DOHH2 (cell line): ENCODE results near the gene MYO10.
"Not testable (repeated sequence)": the region's sequence is repeated elsewhere in the genome, so short reads cannot be mapped to it uniquely, and the experiment has no call there.

Experiments used
- H3F3A ChIP-seq: fragments of 200-600 bp; sonication (generic), shearing (Covaris generic); 2 replicates; pipeline ENCODE4 v1.6.0; 2016; ENCODE audit warnings: antibody characterized with exemption, mild to moderate bottlenecking; ENCODE audit not compliant: control insufficient read depth, insufficient read depth
- H3K27ac ChIP-seq: fragments of 200-600 bp; sonication (generic); 2 replicates; pipeline ENCODE4 v1.5.1; 2014; ENCODE audit warnings: low read depth, mild to moderate bottlenecking, low read length, moderate library complexity
- H3K27me3 ChIP-seq: fragments of 200-600 bp; sonication (generic); 2 replicates; pipeline ENCODE4 v1.6.1; 2014; ENCODE audit warnings: mild to moderate bottlenecking, low read length, mixed read lengths; ENCODE audit not compliant: control insufficient read depth
- H3K36me3 ChIP-seq: fragments of 200-600 bp; sonication (generic); 2 replicates; pipeline ENCODE4 v1.6.1; 2014; ENCODE audit warnings: mild to moderate bottlenecking, low read length, moderate library complexity, mixed read lengths; ENCODE audit not compliant: control insufficient read depth
- H3K4me1 ChIP-seq: fragments of 200-600 bp; sonication (generic); 2 replicates; pipeline ENCODE4 v1.6.1; 2014; ENCODE audit warnings: mild to moderate bottlenecking, low read length, mixed read lengths; ENCODE audit not compliant: control insufficient read depth
- H3K4me2 ChIP-seq: fragments of 200-600 bp; sonication (generic); 2 replicates; pipeline ENCODE4 v1.6.0; 2014; ENCODE audit warnings: mild to moderate bottlenecking, low read length, moderate library complexity
- H3K4me3 ChIP-seq: fragments of 200-600 bp; sonication (generic); 2 replicates; pipeline ENCODE4 v1.5.1; 2014; ENCODE audit warnings: mild to moderate bottlenecking, low read length, mixed read lengths
- H3K79me2 ChIP-seq: fragments of 200-600 bp; sonication (generic); 2 replicates; pipeline ENCODE4 v1.6.1; 2014; ENCODE audit warnings: mild to moderate bottlenecking, low read length, mixed read lengths; ENCODE audit not compliant: control insufficient read depth
- H3K9me2 ChIP-seq: fragments of 200-600 bp; sonication (generic); replicated peaks from 2 replicates; pipeline ENCODE4 v1.6.1; 2014; ENCODE audit warnings: mild to moderate bottlenecking, low read length, mixed read lengths; ENCODE audit not compliant: control insufficient read depth
- H3K9me3 ChIP-seq: fragments of 200-600 bp; sonication (generic); 2 replicates; pipeline ENCODE4 v1.6.1; 2014; ENCODE audit warnings: antibody characterized with exemption, low read length, mixed read lengths; ENCODE audit not compliant: control insufficient read depth, insufficient read depth
- H4K20me1 ChIP-seq: fragments of 200-600 bp; sonication (generic); 2 replicates; pipeline ENCODE4 v1.6.0; 2014; ENCODE audit warnings: low read depth, mild to moderate bottlenecking, antibody characterized with exemption, low read length, moderate library complexity; ENCODE audit not compliant: control insufficient read depth, insufficient read depth
- EZH2phosphoT487 ChIP-seq: fragments of 200-600 bp; sonication (generic); IDR thresholded peaks from 2 replicates; pipeline ENCODE4 v1.6.1; 2017; ENCODE audit warnings: borderline replicate concordance, mild to moderate bottlenecking, antibody characterized with exemption, low read length, moderate library complexity, mixed read lengths
- TF ChIP-seq, protein P1 (sequence below): fragments of 200-600 bp; sonication (generic); IDR thresholded peaks from one replicate; pipeline ENCODE4 v1.5.1; 2014; ENCODE audit warnings: antibody characterized with exemption, mild to moderate bottlenecking, low read depth, low read length; ENCODE audit not compliant: poor library complexity, severe bottlenecking

Gene MYO10

GRCh38 chr5:16721151-16722096, 214.7 kb downstream of the MYO10 start:
- TF ChIP-seq EZH2phosphoT487: no peak
- TF ChIP-seq, protein P1, sequence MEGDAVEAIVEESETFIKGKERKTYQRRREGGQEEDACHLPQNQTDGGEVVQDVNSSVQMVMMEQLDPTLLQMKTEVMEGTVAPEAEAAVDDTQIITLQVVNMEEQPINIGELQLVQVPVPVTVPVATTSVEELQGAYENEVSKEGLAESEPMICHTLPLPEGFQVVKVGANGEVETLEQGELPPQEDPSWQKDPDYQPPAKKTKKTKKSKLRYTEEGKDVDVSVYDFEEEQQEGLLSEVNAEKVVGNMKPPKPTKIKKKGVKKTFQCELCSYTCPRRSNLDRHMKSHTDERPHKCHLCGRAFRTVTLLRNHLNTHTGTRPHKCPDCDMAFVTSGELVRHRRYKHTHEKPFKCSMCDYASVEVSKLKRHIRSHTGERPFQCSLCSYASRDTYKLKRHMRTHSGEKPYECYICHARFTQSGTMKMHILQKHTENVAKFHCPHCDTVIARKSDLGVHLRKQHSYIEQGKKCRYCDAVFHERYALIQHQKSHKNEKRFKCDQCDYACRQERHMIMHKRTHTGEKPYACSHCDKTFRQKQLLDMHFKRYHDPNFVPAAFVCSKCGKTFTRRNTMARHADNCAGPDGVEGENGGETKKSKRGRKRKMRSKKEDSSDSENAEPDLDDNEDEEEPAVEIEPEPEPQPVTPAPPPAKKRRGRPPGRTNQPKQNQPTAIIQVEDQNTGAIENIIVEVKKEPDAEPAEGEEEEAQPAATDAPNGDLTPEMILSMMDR: no peak
- H3K4me3 ChIP-seq: no peak overlapping the region
- H3K27ac ChIP-seq: no peak overlapping the region
- peaks cover 5% of the 10 kb centered on the region for H3K4me1 ChIP-seq
- H3K36me3 ChIP-seq: no peaks in the 10 kb centered on the region
- no peak overlapping the region for H3K4me2 ChIP-seq
- no peaks in the 10 kb centered on the region for H4K20me1 ChIP-seq
- no peaks in the 10 kb centered on the region for H3F3A ChIP-seq
- H3K27me3 ChIP-seq: no peaks in the 10 kb centered on the region
- H3K79me2 ChIP-seq: no peaks in the 10 kb centered on the region
- H3K9me2 ChIP-seq: no peaks in the 10 kb centered on the region
- no peaks in the 10 kb centered on the region for H3K9me3 ChIP-seq

GRCh38 chr5:16718036-16718435, 218.1 kb downstream of the MYO10 start:
- H3K4me2 ChIP-seq, H4K20me1 ChIP-seq, H3K4me3 ChIP-seq, H3K79me2 ChIP-seq, H3K27ac ChIP-seq, H3K9me2 ChIP-seq, H3K9me3 ChIP-seq, H3K27me3 ChIP-seq, H3K4me1 ChIP-seq, H3F3A ChIP-seq, H3K36me3 ChIP-seq: not testable (repeated sequence)

DNA sequence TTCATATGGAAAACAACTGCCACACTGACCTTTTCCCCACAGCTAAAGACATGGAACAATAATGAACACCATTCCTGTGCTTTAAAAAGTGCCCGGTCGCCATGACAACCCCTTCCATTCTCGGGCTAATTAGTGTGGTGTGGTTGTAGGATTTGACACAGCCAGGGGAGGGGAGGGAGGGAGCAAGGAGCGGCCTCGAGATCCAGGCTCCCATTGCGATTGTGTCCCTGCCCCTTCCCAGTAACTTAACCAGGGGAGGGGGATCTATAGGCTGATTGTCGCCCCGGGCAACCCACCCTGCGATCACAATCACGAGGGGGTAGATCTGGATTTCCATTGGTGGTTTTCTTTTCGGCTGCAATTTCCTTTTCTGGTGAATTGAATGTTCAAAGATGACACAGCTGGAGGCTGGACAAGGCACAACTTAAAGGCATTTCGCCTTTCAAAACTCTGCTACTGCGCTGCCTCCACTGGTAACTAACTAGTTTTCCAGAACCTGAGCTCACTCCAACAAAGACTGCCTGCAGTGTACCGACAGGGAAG, 222.6 kb downstream of the MYO10 start:
- no peaks in the 10 kb centered on the region for H3F3A ChIP-seq
- H3K4me1 ChIP-seq: no peaks in the 10 kb centered on the region
- no peaks in the 10 kb centered on the region for H3K9me3 ChIP-seq
- H3K9me2 ChIP-seq: no peaks in the 10 kb centered on the region
- H3K79me2 ChIP-seq: no peaks in the 10 kb centered on the region
- H3K27me3 ChIP-seq: no peaks in the 10 kb centered on the region
- no peak overlapping the region for H3K4me2 ChIP-seq
- H3K27ac ChIP-seq: no peak overlapping the region
- no peak overlapping the region for H3K4me3 ChIP-seq
- H3K36me3 ChIP-seq: no peaks in the 10 kb centered on the region
- H4K20me1 ChIP-seq: no peaks in the 10 kb centered on the region
- TF ChIP-seq EZH2phosphoT487: no peak
- TF ChIP-seq, protein P1: no peak

DNA sequence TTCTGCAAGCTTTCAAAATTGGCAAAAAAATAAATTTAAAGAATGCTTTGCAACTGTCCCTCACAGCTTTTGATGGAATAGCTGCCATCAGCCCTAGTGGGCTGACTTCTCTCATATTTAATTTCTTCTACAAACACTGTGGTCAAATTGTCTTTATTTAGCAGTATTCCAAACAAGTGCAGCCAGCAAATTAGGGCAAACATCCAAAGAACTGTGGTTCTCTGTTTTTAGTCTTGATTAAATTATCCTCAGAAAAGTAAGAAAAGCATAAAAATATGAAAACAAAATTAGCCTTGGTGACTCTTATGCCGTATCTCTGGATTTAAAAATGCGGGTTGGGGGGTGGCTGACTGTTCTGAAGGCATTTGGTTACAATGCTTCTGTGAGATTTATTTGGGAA, 223.5 kb downstream of the MYO10 start:
- H3K9me2 ChIP-seq: no peaks in the 10 kb centered on the region
- TF ChIP-seq, protein P1: no peak
- no peak for TF ChIP-seq EZH2phosphoT487
- H3F3A ChIP-seq: no peaks in the 10 kb centered on the region
- no peak overlapping the region for H3K4me3 ChIP-seq
- no peaks in the 10 kb centered on the region for H3K27me3 ChIP-seq
- no peaks in the 10 kb centered on the region for H3K4me1 ChIP-seq
- H4K20me1 ChIP-seq: no peaks in the 10 kb centered on the region
- H3K9me3 ChIP-seq: no peaks in the 10 kb centered on the region
- no peak overlapping the region for H3K27ac ChIP-seq
- H3K36me3 ChIP-seq: no peaks in the 10 kb centered on the region
- no peaks in the 10 kb centered on the region for H3K79me2 ChIP-seq
- no peak overlapping the region for H3K4me2 ChIP-seq
